HL-60 (cell line): ENCODE measurements around the gene TRIM17.

Source experiments
- GABPA ChIP-seq: IDR thresholded peaks from 2 replicates; pipeline ENCODE4 v1.6.1; 2012; ENCODE audit warnings: low read depth
- POLR2AphosphoS5 ChIP-seq: IDR thresholded peaks from 2 replicates; pipeline ENCODE4 v1.6.1; 2012; ENCODE audit warnings: low read depth
- SPI1 ChIP-seq: IDR thresholded peaks from 2 replicates; pipeline ENCODE4 v1.6.1; 2012; ENCODE audit warnings: low read depth, mild to moderate bottlenecking, borderline replicate concordance
- TF ChIP-seq, protein P1 (sequence below): IDR thresholded peaks from one replicate; pipeline ENCODE4 v1.5.1; 2011; ENCODE audit warnings: low read length, control low read depth, inconsistent platforms; ENCODE audit not compliant: insufficient read depth
- TF ChIP-seq, protein P2 (sequence below): IDR thresholded peaks from 2 replicates; pipeline ENCODE4 v1.6.1; 2012; ENCODE audit warnings: low read depth; ENCODE audit not compliant: insufficient replicate concordance

DNA sequence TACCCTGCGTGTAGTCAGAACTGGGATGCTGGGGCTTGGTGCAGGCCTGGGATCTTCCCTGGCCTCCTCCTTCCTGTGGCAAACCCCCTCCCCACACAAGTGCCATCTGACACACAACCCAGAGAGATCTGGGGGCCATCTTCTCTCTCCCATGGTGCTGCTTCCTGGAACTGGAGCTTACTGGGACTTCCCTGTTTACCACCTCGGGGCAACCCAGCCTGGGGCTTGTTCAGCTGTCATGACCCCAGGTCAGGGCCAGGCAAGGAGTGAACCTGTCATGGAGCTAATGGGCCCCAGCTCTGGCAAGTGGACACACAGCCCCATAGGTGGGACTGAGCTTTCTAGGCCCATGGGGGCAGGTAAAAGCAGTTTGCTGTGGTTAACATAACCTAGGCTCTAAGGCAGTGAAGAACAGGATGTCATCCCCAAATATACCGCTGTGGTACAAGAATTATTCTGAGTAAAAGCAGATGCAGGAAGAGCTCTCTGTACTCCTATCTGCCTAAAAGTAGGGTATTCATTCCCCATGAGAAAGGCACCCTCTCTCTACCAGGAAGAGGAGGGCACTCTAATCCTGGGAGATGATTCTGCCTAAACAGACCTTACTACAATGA lies 12.4 kb downstream of the TRIM17 start:
- TF ChIP-seq, protein P1, sequence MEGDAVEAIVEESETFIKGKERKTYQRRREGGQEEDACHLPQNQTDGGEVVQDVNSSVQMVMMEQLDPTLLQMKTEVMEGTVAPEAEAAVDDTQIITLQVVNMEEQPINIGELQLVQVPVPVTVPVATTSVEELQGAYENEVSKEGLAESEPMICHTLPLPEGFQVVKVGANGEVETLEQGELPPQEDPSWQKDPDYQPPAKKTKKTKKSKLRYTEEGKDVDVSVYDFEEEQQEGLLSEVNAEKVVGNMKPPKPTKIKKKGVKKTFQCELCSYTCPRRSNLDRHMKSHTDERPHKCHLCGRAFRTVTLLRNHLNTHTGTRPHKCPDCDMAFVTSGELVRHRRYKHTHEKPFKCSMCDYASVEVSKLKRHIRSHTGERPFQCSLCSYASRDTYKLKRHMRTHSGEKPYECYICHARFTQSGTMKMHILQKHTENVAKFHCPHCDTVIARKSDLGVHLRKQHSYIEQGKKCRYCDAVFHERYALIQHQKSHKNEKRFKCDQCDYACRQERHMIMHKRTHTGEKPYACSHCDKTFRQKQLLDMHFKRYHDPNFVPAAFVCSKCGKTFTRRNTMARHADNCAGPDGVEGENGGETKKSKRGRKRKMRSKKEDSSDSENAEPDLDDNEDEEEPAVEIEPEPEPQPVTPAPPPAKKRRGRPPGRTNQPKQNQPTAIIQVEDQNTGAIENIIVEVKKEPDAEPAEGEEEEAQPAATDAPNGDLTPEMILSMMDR: no peak
- TF ChIP-seq POLR2AphosphoS5 (no peak), GABPA (no peak), SPI1 (no peak)
- TF ChIP-seq, protein P2, sequence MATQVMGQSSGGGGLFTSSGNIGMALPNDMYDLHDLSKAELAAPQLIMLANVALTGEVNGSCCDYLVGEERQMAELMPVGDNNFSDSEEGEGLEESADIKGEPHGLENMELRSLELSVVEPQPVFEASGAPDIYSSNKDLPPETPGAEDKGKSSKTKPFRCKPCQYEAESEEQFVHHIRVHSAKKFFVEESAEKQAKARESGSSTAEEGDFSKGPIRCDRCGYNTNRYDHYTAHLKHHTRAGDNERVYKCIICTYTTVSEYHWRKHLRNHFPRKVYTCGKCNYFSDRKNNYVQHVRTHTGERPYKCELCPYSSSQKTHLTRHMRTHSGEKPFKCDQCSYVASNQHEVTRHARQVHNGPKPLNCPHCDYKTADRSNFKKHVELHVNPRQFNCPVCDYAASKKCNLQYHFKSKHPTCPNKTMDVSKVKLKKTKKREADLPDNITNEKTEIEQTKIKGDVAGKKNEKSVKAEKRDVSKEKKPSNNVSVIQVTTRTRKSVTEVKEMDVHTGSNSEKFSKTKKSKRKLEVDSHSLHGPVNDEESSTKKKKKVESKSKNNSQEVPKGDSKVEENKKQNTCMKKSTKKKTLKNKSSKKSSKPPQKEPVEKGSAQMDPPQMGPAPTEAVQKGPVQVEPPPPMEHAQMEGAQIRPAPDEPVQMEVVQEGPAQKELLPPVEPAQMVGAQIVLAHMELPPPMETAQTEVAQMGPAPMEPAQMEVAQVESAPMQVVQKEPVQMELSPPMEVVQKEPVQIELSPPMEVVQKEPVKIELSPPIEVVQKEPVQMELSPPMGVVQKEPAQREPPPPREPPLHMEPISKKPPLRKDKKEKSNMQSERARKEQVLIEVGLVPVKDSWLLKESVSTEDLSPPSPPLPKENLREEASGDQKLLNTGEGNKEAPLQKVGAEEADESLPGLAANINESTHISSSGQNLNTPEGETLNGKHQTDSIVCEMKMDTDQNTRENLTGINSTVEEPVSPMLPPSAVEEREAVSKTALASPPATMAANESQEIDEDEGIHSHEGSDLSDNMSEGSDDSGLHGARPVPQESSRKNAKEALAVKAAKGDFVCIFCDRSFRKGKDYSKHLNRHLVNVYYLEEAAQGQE: no peak
